ENCODE data around the gene RNU1-4. TPM values are rescaled to one million over a fixed set of nuclear protein-coding genes. Genes with fewer than 3 reads are reported as not detected.

The RNU1-4 gene
- under 0.01 TPM in 1 of 2 replicates, not detected in the other for total RNA-seq

DNA sequence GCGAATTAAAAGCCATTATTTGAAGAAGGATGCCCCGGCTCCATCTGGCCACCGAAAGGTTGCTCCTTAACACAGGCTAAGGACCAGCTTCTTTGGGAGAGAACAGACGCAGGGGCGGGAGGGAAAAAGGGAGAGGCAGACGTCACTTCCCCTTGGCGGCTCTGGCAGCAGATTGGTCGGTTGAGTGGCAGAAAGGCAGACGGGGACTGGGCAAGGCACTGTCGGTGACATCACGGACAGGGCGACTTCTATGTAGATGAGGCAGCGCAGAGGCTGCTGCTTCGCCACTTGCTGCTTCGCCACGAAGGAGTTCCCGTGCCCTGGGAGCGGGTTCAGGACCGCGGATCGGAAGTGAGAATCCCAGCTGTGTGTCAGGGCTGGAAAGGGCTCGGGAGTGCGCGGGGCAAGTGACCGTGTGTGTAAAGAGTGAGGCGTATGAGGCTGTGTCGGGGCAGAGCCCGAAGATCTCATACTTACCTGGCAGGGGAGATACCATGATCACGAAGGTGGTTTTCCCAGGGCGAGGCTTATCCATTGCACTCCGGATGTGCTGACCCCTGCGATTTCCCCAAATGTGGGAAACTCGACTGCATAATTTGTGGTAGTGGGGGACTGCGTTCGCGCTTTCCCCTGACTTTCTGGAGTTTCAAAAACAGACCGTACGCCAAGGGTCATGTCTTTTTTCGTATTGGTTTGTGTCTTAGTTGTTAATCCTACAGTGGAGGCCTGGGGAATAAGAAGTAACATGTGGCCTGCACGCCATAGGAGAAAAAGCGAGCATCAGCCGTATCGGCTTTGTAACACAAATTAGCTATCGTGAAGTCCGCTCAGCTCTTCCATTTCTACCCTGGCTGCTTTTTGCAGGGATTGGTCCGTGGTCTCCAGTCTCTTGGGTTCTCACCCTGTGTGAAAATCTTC is at the start of gene RNU1-4:
TSS of gene RNU1-4 (plus strand) at position 470 of the 918 bp plus-strand sequence.

Other genes starting within 250 kb of the RNU1-4 start
- under 0.01 TPM in 1 of 2 replicates, not detected in the other for gene RNU1-1, start 226.2 kb upstream of the RNU1-4 start, total RNA-seq
- gene NBPF1, start 127.0 kb upstream of the RNU1-4 start, total RNA-seq: 9.7 and 9.8 TPM in 2 replicates
- under 0.01 TPM in 1 of 2 replicates, not detected in the other for gene RNU1-3, start 73.6 kb upstream of the RNU1-4 start, total RNA-seq
- gene RNU1-2, start 155.5 kb downstream of the RNU1-4 start, total RNA-seq: under 0.01 TPM in 1 of 2 replicates, not detected in the other
- 21.4 and 27.6 TPM in 2 replicates for gene CROCC, start 181.4 kb downstream of the RNU1-4 start, total RNA-seq
- gene MFAP2, start 240.1 kb downstream of the RNU1-4 start, total RNA-seq: 36.8 and 40.6 TPM in 2 replicates